Measurements from ENCODE around the gene RASSF5. TPM values are rescaled to one million over a fixed set of nuclear protein-coding genes. Genes with fewer than 3 reads are reported as not detected.

The RASSF5 gene
- total RNA-seq, 2 experiments from 2014 or later = 153 to 156 TPM

DNA sequence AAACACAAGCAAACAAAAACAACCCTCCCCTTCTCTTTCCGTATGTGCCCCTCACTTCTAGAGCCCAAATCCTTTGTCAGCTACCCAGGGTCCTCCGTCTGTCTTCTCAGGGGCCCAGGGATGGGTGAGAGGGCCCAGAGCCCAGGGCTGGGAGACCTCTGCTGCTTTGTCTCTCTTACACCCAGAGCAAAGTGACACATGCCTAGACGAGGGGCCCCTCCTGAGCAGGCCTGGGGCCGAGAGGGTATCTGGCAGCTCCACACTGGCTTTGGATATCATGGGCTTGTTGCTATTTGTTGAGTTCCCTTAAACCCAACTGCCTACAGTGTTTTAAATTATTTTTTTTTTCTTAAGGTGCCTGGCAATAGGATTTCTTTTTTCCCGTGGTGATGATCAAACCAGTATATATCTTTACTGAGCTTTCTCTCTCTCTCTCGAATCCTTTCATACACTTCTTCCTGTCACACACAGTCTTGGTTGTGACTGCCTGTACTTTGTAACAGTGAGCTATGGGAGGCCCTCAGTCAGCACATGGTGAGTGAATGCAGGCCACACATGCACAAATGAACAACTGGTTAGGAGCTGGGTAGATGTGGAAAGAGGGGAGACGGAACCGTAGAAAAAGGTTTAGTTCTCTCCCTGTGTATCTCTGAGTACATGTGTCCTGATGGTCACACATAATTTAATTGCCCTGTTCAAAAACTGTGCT is 14.5 kb downstream of the RASSF5 start:
- CTCF ChIA-PET = interaction anchor here (1.5 kb wide), 1 partner anchor 16 kb away, joined by 4 read pairs; no protein-coding TSS in a partner anchor
- ATAC-seq (ENCODE audit: poor library complexity) = no peak

DNA sequence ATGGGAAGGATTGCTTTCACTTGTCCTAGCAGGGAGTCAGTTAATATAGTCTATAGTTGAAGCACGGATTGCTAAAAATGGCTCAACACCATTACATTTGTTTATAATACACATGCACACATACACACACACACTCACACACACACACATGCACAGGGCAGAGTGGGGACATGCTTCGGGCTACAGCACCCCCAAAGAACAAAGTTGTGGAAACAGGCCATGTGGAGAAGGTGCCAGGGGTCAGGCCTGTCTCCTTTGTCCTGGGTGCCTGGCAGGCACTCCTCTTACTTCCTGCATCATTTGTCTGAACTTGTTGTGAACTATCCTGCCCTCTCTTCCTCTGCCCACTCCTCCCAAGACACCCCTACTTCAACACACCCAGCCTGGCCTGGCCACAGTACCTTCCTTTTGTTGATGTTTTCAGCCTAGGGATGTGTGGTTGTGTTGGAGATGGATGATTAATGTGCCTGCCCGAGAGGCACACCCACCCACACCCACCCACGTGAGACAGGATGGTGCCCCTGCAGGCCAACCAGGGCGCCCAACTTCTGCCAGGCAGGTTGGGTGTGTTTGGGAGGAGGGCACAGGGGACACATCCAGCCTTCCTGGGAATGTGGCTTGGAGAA is 17.5 kb downstream of the RASSF5 start:
- Histone ChIP-seq H3K4me1 (ENCODE audit: insufficient read depth, low read length) (no peaks in the 10 kb centered on the region), H3K36me3 (ENCODE audit: insufficient read depth, low read length) (no peaks in the 10 kb centered on the region), H3K9me3 (ENCODE audit: control insufficient read depth in 1 of 2, insufficient read depth in 1 of 2, low read length in 2 of 2) (no peaks in the 10 kb centered on the region), H3K27ac (ENCODE audit: low read depth in 1 of 2, low read length in 2 of 2) (no peak overlapping the region), H3K4me3 (ENCODE audit: low read length) (no peak overlapping the region), H3K27me3 (ENCODE audit: control insufficient read depth in 1 of 2, insufficient read depth in 2 of 2, low read length in 2 of 2) (no peaks in the 10 kb centered on the region)
- ChIA-PET POLR2A (no interaction called here), CTCF (no interaction called here)
- intact Hi-C loops (cut with DNase I, micrococcal nuclease) = no loop called here
- no peak overlapping the region for H3K27ac Mint-ChIP-seq
- H3K9me3 Mint-ChIP-seq = no peaks in the 10 kb centered on the region
- H3K4me3 Mint-ChIP-seq = no peak overlapping the region
- ATAC-seq (ENCODE audit: poor library complexity) (no peak), DNase-seq (peak in 1 of 14 experiments; percentile 30)
- H3K27me3 Mint-ChIP-seq = no peaks in the 10 kb centered on the region
- no peaks in the 10 kb centered on the region for H3K4me1 Mint-ChIP-seq (ENCODE audit: low read depth)
- H3K36me3 Mint-ChIP-seq (ENCODE audit: low read depth) = no peaks in the 10 kb centered on the region
- TF ChIP-seq, protein P1, sequence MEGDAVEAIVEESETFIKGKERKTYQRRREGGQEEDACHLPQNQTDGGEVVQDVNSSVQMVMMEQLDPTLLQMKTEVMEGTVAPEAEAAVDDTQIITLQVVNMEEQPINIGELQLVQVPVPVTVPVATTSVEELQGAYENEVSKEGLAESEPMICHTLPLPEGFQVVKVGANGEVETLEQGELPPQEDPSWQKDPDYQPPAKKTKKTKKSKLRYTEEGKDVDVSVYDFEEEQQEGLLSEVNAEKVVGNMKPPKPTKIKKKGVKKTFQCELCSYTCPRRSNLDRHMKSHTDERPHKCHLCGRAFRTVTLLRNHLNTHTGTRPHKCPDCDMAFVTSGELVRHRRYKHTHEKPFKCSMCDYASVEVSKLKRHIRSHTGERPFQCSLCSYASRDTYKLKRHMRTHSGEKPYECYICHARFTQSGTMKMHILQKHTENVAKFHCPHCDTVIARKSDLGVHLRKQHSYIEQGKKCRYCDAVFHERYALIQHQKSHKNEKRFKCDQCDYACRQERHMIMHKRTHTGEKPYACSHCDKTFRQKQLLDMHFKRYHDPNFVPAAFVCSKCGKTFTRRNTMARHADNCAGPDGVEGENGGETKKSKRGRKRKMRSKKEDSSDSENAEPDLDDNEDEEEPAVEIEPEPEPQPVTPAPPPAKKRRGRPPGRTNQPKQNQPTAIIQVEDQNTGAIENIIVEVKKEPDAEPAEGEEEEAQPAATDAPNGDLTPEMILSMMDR (IDR thresholded peaks at IDR 0.05) = no peak

More for the DNA sequence above, 14.5 kb downstream of the RASSF5 start:
- Histone ChIP-seq H3K27me3 (ENCODE audit: control insufficient read depth in 1 of 2, insufficient read depth in 2 of 2, low read length in 2 of 2) (no peaks in the 10 kb centered on the region), H3K4me3 (ENCODE audit: low read length) (no peak overlapping the region), H3K9me3 (ENCODE audit: control insufficient read depth in 1 of 2, insufficient read depth in 1 of 2, low read length in 2 of 2) (no peaks in the 10 kb centered on the region), H3K36me3 (ENCODE audit: insufficient read depth, low read length) (no peaks in the 10 kb centered on the region), H3K27ac (ENCODE audit: low read depth in 1 of 2, low read length in 2 of 2) (no peak overlapping the region), H3K4me1 (ENCODE audit: insufficient read depth, low read length) (peaks cover under 1% of the 10 kb centered on the region)
- H3K4me1 Mint-ChIP-seq (ENCODE audit: low read depth) = no peaks in the 10 kb centered on the region
- TF ChIP-seq, protein P1 (IDR thresholded peaks at IDR 0.05) = no peak
- intact Hi-C loops (cut with DNase I, micrococcal nuclease) = no loop called here
- no peak overlapping the region for H3K27ac Mint-ChIP-seq
- DNase-seq = no peak
- H3K9me3 Mint-ChIP-seq = no peaks in the 10 kb centered on the region
- no peaks in the 10 kb centered on the region for H3K36me3 Mint-ChIP-seq (ENCODE audit: low read depth)
- POLR2A ChIA-PET = no interaction called here
- H3K27me3 Mint-ChIP-seq = no peaks in the 10 kb centered on the region
- no peak overlapping the region for H3K4me3 Mint-ChIP-seq

DNA sequence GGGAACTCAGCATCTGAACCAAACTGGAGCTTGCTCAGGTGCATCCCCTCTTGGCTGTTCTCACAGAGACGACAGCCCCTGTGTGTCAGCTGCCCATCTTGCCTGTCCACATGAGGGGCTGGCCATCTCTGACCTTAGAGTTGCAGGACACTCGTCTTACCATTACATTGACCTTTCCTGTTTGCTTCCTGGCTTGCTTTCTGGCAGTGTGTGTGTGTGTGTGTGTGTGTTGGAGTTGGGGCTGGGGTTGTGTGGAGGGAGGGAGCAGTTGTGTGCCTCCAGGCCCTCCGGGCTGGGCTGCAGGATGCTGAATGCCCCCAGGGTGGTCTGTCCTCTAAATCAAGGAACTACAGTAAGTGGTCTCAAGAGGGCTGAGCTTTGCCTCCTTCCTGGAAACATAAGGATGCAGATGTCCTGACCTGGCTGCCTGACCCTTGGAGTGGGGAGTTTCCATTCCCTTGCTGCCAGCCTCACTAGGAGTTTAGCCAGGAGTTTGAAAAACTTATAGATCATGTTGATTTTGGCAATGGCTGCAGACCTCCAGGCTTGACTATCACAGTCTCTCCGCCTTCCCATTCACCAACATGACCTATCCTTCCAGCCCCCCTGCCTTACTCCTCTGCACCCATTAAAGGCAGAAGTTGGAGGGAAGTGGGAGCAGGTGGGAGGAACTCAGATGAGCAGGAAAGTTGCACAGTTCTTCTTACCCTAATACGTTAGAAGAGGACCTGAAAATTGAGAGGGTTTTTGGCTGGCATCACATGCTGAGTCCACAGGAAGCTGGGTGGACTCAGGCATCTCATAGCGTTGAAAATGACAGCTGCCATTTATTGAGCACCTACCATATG is 19.0 kb downstream of the RASSF5 start:
- H3K4me3 ChIP-seq (ENCODE audit: low read length) = no peak overlapping the region
- Mint-ChIP-seq H3K9me3 (no peaks in the 10 kb centered on the region), H3K36me3 (ENCODE audit: low read depth) (no peaks in the 10 kb centered on the region), H3K4me1 (ENCODE audit: low read depth) (no peaks in the 10 kb centered on the region), H3K27me3 (no peaks in the 10 kb centered on the region), H3K27ac (no peak overlapping the region), H3K4me3 (no peak overlapping the region)
- no peak for DNase-seq
- CTCF ChIA-PET = no interaction called here
- H3K36me3 ChIP-seq (ENCODE audit: insufficient read depth, low read length) = no peaks in the 10 kb centered on the region
- H3K27me3 ChIP-seq (ENCODE audit: control insufficient read depth in 1 of 2, insufficient read depth in 2 of 2, low read length in 2 of 2) = no peaks in the 10 kb centered on the region
- intact Hi-C loops (cut with DNase I, micrococcal nuclease) = no loop called here
- no peaks in the 10 kb centered on the region for H3K9me3 ChIP-seq (ENCODE audit: control insufficient read depth in 1 of 2, insufficient read depth in 1 of 2, low read length in 2 of 2)
- H3K4me1 ChIP-seq (ENCODE audit: insufficient read depth, low read length) = no peaks in the 10 kb centered on the region
- TF ChIP-seq, protein P1 (IDR thresholded peaks at IDR 0.05) = no peak
- ATAC-seq (ENCODE audit: poor library complexity) = no peak
- POLR2A ChIA-PET = no interaction called here
- no peak overlapping the region for H3K27ac ChIP-seq (ENCODE audit: low read depth in 1 of 2, low read length in 2 of 2)

All from CD4-positive, alpha-beta T cell (primary cell).